ENCODE measurements around the gene ENTPD6.

Gene ENTPD6

GRCh38 chr20:25211273-25211672 lies 15.8 kb downstream of the ENTPD6 start:
- DNase-seq, result no peak

GRCh38 chr20:25212242-25212641 lies 16.7 kb downstream of the ENTPD6 start:
- DNase-seq, result no peak

- DNase-seq, result no peak
Observed at GRCh38 chr20:25213566-25214425, 18.3 kb downstream of the ENTPD6 start.

GRCh38 chr20:25214426-25214790 lies 18.9 kb downstream of the ENTPD6 start:
- no peak for DNase-seq

GRCh38 chr20:25214819-25215218 lies 19.3 kb downstream of the ENTPD6 start:
- no peak for DNase-seq

- no peak for DNase-seq
Observed at GRCh38 chr20:25215521-25215920, 20.0 kb downstream of the ENTPD6 start.

GRCh38 chr20:25216199-25216945 lies 20.9 kb downstream of the ENTPD6 start:
- no peak for DNase-seq

- DNase-seq, result no peak
Observed at GRCh38 chr20:25217161-25218108, 21.9 kb downstream of the ENTPD6 start.

- no peak for DNase-seq
Observed at GRCh38 chr20:25218109-25218486, 22.6 kb downstream of the ENTPD6 start.

- no peak for DNase-seq
Observed at GRCh38 chr20:25218492-25218891, 23.0 kb downstream of the ENTPD6 start.

- no peak for DNase-seq
Observed at GRCh38 chr20:25219365-25219764, 23.9 kb downstream of the ENTPD6 start.

- DNase-seq, result no peak
Observed at GRCh38 chr20:25220021-25220730, 24.7 kb downstream of the ENTPD6 start.

GRCh38 chr20:25220810-25221591 lies 25.5 kb downstream of the ENTPD6 start:
- DNase-seq, result no peak

- DNase-seq, result no peak
Observed at GRCh38 chr20:25221592-25222460, 26.3 kb downstream of the ENTPD6 start.

GRCh38 chr20:25222461-25223178 lies 27.1 kb downstream of the ENTPD6 start:
- DNase-seq, result no peak

GRCh38 chr20:25223179-25223661 lies 27.7 kb downstream of the ENTPD6 start:
- DNase-seq, result no peak

GRCh38 chr20:25223765-25224720 lies 28.5 kb downstream of the ENTPD6 start:
- DNase-seq, result no peak

- no peak for DNase-seq
Observed at GRCh38 chr20:25224941-25225340, 29.4 kb downstream of the ENTPD6 start.

Data from activated CD4-positive, alpha-beta T cell treated with anti-CD3 and anti-CD28 coated beads, Interleukin-2, amount 50 U/mL, for 4 hours (primary cell).